NT2/D1 (cell line): Measurements from ENCODE around the gene RAB27A.

Experiments used
- SUZ12 ChIP-seq: IDR thresholded peaks from 2 replicates; pipeline ENCODE4 v1.6.1; 2011; ENCODE audit not compliant: insufficient read length, insufficient read depth; ENCODE audit errors: extremely low read depth
- ZNF274 ChIP-seq: IDR thresholded peaks from 2 replicates; pipeline ENCODE4 v1.6.1; 2011; ENCODE audit warnings: mild to moderate bottlenecking, low read depth, low read length

DNA sequence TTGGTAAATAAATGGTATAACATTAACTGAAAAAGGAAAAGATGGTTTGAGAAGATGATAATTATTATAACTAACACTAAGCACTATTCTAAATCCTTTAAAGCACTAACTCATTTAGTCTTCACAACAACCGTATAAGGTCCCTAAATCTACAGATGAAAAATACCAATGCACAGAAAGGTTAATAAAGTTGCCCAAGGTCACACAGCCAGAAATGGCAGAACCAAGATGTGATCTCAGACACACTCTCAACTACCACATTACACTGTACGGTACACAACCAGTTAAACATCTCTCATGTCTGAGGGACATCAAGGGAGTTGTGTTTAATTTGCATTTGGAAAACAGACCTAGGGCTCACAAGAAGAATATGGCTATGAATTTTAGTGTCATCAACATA is 23.1 kb downstream of the RAB27A start:
- TF ChIP-seq ZNF274 (no peak), SUZ12 (no peak)
